ENCODE data around the gene FUT8. TPM values are rescaled to one million over a fixed set of nuclear protein-coding genes. Genes with fewer than 3 reads are reported as not detected.
"Not testable (repeated sequence)": the region's sequence is repeated elsewhere in the genome, so short reads cannot be mapped to it uniquely, and the experiment has no call there.

FUT8 gene
- total RNA-seq, 1 experiment from 2014 or later = 39.5 TPM

DNA sequence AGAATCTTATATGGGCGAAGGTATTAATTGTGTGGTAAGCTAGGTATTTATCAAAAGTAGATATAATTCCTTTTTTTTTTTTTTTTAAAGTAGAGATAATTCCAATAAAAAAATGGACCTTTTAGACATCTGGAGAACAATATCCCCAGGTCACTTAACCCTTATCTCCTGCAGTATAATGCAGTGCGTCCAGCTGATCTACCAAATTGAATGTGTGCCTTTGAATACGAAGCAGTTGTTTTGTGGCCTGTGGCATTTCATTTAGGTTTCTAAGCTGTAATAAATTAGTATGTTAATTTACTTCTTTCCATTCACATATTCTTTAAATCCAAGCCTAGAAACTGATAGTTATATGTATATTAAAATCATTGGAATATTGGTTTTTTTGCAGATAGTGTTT lies 3.1 kb downstream of the FUT8 start:
- DNase-seq (ENCODE audit: low spot score) = no peak

DNA sequence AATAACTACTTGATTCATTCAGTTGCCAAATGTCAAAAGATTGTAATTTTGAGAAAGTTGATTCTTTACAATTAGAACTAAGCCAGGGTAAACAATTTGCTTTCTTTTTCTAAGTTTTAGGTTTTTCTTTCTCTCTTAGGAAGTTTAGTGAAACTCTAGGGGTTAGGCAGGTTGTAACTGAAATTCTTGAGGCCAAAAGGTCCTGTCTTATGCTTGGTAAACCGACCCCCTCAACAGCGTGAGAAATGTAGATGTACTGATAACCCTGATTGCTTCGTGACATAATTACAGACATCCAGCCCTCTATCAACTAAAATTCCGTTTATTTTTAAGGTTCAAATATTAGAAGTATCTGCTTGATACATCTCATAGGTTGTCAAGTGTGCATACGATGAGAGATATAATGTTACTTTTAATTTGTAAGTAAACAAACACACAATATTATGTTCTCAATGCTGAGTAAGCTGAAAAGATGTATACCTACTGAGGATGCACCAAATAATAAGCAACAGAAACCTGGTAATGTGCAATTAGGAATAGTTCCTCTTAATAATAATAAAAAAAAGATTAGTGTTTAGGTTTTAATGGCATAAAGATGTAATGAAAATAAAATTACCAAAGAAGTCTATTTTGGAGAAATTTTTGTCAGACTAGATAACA lies 7.2 kb downstream of the FUT8 start:
- no peak for DNase-seq (ENCODE audit: low spot score)

- DNase-seq (ENCODE audit: low spot score) = peak; percentile 11
These were observed 8.9 kb downstream of the FUT8 start for GRCh38 chr14:65421201-65421981.

DNA sequence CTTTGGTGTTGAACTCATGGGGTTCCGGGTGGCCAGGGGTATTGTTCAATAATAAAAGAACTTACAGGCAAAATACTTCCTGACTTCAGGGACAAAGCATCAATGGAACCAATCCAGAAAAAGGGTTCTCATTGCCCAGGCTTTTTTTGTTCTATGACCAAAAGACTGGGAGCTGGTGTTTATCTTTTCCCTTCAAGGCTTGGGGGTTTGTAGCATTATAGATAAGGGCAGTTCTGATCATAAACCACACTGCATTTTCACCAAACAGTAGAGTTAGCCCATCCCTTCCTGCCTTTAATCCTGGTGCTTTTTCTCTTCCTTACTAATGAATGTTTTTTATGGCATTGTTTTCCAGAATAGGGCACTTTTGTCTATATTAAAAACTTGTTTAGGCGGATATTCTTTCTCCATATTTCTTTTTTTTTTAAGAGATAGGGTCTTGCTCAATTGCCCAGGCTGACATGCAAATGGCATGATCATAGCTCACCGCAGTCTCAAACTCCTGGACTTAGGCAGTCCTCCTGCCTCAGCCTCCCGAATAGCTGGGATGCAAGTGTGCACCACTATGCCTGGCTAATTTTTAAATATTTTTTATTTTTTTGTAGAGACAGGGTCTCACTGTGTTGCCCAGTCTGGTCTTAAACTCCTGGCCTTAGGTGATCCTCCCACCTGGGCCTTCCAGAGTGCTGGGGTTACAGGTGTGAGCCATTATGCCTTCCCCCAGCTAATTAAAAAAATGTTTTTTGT lies 9.7 kb downstream of the FUT8 start:
- DNase-seq (ENCODE audit: low spot score) = no peak

GRCh38 chr14:65423982-65424381 lies 11.5 kb downstream of the FUT8 start:
- no peak for DNase-seq (ENCODE audit: low spot score)

- DNase-seq (ENCODE audit: low spot score) = no peak
These were observed 12.0 kb downstream of the FUT8 start for GRCh38 chr14:65424531-65424930.

DNA sequence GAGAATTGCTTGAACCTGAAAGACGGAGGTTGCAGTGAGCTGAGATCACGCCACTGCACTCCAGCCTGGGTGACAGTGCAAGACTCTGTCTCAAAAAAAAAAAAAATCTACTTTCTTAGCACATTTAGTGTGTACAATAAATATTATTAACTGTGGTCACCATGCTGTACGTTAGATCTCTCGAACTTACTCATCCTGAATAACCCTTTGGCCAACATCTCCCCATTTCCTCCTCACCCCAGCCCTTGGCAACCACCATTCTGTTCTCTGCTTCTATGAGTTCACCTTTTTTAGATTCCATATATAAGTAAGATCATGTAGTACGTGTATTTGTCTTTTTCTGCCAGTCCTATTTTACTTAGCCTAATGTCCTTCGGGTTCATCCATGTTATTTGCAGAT lies 13.4 kb downstream of the FUT8 start:
- no peak for DNase-seq (ENCODE audit: low spot score)

- not testable (repeated sequence) for DNase-seq (ENCODE audit: low spot score)
These were observed 14.4 kb downstream of the FUT8 start for GRCh38 chr14:65426902-65427301.

DNA sequence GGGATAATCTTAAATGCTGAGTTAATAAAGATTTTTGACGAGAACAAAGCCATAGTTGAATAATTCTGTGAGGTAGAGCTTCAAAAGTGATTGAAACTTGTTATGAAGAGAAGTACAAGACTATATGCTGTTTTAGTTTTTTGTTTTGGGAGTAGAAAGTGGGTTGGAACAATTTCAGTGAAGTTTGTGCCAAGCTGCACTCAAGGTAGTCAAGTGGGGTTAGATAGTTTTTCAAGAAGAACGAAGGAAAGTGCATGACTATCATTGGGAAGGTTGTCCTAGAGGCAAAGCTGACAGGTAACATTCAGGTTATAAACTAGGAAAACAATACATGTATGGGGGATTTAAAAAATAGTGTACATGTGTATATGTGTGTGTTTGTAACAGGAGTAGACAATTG lies 16.2 kb downstream of the FUT8 start:
- no peak for DNase-seq (ENCODE audit: low spot score)

- no peak for DNase-seq (ENCODE audit: low spot score)
These were observed 17.2 kb downstream of the FUT8 start for GRCh38 chr14:65429757-65430156.

DNA sequence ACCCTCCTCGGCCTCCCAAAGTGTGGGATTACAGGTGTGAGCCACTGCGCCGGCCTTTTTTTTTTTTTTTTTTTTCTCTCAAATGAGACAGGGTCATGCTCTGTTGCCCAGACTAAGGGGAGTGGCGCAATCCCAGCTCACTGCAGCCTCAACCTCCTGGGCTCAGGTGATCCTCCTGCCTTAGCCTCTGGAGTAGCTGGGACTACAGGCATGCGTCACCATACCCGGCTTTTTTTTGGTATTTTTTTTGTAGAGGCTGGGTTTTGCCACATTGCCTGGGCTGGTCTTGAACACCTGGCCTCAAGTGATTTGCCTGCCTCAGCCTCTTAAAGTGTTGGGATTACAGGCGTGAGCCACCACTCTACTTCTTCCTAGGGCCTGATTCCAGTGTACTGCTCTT lies 18.7 kb downstream of the FUT8 start:
- DNase-seq (ENCODE audit: low spot score) = no peak

DNA sequence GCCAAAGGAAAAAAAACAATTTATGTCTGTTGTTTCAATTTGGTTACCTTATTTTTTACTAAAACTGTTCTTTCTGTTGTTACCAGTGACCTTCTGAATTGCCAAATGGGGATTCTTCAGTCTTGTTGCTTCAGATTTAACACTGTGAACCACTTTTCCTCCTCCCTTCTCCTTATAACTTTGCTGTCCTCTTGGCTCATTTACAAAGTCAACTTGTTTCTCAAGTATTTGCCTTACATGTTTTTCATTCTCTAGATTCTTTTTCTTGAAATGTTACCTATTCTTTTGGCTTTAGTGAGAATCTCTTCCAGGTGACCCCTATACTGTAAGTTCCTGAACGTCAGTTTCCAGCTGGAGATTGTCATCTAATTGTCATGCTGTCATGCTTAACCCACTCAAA lies 19.4 kb downstream of the FUT8 start:
- no peak for DNase-seq (ENCODE audit: low spot score)

GRCh38 chr14:65432361-65432948 lies 19.9 kb downstream of the FUT8 start:
- DNase-seq (ENCODE audit: low spot score) = no peak

DNA sequence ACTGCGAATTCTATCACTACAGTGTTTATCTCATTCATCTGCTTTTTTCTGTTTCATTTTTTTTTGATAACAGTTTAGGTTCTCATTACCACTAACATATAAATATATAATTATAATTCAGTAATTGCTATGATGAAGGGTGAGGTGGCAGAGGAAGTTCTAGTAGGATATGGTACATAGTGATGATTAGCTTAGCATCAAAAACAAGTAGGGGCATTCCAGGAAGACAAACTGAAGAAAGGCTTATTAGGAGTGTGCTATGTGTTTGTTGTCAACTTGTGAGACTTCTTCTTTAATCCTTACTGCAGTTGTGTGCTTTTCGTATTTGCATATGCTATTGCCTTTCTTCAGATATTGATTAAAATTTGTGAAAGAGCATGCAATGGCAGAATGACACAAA lies 20.6 kb downstream of the FUT8 start:
- DNase-seq (ENCODE audit: low spot score) = no peak

DNA sequence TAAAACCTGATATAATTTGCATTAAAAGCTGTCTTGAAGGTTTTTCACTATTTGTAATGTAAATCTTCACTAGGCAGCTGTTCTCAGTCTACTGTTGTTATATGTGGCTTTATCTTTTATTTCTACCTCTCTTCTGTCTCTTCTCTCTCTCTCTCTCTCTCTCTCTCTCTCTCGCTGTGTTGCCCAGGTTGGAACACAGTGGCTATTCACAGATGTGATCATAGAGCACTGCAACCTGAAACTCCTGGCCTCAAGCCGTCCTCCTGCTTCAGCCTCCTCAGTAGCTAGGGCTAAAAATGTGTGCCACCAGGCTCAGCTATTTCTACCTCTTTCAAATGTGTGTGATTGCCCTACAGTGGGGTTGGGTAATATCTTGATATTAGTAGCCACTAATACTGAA lies 21.1 kb downstream of the FUT8 start:
- no peak for DNase-seq (ENCODE audit: low spot score)

GRCh38 chr14:65434216-65434850 lies 21.8 kb downstream of the FUT8 start:
- DNase-seq (ENCODE audit: low spot score) = no peak

GRCh38 chr14:65438266-65438933 lies 25.9 kb downstream of the FUT8 start:
- DNase-seq (ENCODE audit: low spot score) = no peak

DNA sequence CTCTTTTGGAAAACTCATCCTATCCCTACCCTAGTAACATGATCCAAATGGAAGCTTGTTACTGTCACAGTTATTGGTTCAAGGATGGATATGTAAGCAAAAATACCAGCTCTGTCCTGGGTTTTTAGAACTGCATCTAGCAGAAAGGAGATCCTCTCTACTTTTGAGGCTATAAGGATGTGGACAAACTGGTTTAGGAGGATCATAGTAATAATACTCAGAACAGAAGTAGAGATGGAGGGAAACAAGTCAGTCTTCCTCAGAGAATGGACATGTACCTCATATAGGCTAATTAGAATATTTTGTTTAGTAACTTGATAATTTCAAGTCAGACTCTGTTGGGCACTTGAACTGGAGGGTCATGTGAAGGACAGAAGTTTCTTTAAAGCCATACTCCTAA lies 26.6 kb downstream of the FUT8 start:
- DNase-seq (ENCODE audit: low spot score) = no peak

DNA sequence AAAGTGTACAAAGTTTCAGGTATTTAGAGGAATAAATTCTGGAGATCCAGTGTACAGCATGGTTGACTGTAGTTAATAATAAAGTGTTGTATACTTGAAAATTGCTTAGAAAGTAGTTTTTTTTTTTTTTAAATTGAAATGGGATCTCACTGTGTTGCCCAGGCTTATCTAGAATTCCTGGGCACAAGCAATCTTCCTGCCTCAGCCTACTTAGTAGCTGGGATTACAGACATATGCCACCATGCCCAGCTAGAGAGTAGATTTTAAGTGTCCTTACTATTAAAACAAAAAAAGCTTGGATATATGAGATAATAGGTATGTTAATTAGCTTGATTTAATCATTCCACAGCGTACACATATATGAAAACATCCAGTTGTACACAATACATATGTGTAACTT lies 27.7 kb downstream of the FUT8 start:
- no peak for DNase-seq (ENCODE audit: low spot score)

- no peak for DNase-seq (ENCODE audit: low spot score)
These were observed 31.7 kb downstream of the FUT8 start for GRCh38 chr14:65444230-65444629.

DNA sequence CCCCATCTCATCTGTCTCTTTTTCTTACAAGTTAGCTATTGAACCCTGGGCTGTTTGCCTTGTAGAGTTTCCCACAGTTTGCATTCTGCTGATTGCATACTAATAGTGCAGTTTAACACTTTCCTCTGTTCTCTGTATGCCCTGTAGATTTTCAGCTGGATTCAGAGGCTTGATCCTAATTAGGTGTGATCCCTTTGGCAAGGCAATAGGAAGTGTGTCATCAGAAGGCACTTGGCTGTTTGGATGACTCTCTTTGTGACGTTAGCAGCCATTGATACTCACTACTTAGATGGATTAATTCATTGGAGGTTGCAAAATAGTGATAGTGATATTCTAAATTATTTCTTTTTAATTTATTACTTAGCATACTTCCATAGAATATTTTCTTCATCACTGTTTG lies 33.6 kb downstream of the FUT8 start:
- DNase-seq (ENCODE audit: low spot score) = no peak

Measured in H4 (cell line).